PC-9 (cell line): Measurements from ENCODE around the gene BSCL2. TPM values are rescaled to one million over a fixed set of nuclear protein-coding genes. Genes with fewer than 3 reads are reported as not detected.

ENCODE experiments used
- BruUV-seq: library from RNA; stranded (reverse); fragments of 400-500 nt; replicated peaks from 2 replicates; lab custom pipeline; 2021; lab: Mats Ljungman, UMichigan
- CTCF ChIA-PET: fragments of 300-600 bp; sonication (Branson Sonifier 250); formaldehyde crosslinking; loops from one replicate; lab custom pipeline; 2022; ENCODE audit warnings: antibody characterized with exemption; lab: Charles Lee
- POLR2A ChIA-PET: fragments of 300-600 bp; sonication (Branson Sonifier 250); formaldehyde crosslinking; loops from one replicate; lab custom pipeline; 2022; ENCODE audit warnings: antibody characterized with exemption; ENCODE audit not compliant: unreplicated experiment; lab: Charles Lee
- DNase-seq, 2 experiments: peaks; one replicate each; pipeline versions ENCODE4 v3.0.0 to v3.0.0-alpha.2; 2015 to 2022; ENCODE audit warnings: mixed read lengths in 1 of 2
- H2AFZ ChIP-seq: fragments of 200-600 bp; sonication (generic); 2 replicates; pipeline ENCODE4 v1.8.1; 2017; ENCODE audit warnings: antibody characterized with exemption
- H3F3A ChIP-seq: fragments of 200-600 bp; sonication (generic); 2 replicates; pipeline ENCODE4 v1.8.1; 2017; ENCODE audit warnings: antibody characterized with exemption, mild to moderate bottlenecking, low read depth; ENCODE audit not compliant: insufficient read depth
- H3K27ac ChIP-seq: fragments of 200-600 bp; sonication (generic); 2 replicates; pipeline ENCODE4 v1.6.1; 2016; ENCODE audit warnings: mixed run types
- H3K27me3 ChIP-seq: fragments of 200-600 bp; sonication (generic); 2 replicates; pipeline ENCODE4 v1.6.1; 2016; ENCODE audit warnings: low read depth, mixed run types; ENCODE audit not compliant: insufficient read depth
- H3K36me3 ChIP-seq: fragments of 200-600 bp; sonication (generic); 2 replicates; pipeline ENCODE4 v1.6.1; 2016; ENCODE audit warnings: low read depth, mixed run types
- H3K4me1 ChIP-seq: fragments of 200-600 bp; sonication (generic); replicated peaks from 2 replicates; pipeline ENCODE4 v1.6.1; 2016; ENCODE audit warnings: mixed run types; ENCODE audit not compliant: insufficient read depth
- H3K4me2 ChIP-seq: fragments of 200-600 bp; sonication (generic); 2 replicates; pipeline ENCODE4 v1.6.1; 2017; ENCODE audit warnings: mixed run types
- H3K4me3 ChIP-seq: fragments of 200-600 bp; sonication (generic); 2 replicates; pipeline ENCODE4 v1.6.1; 2016; ENCODE audit warnings: mixed run types
- H3K79me2 ChIP-seq: fragments of 200-600 bp; sonication (generic); 2 replicates; pipeline ENCODE4 v1.6.1; 2017; ENCODE audit warnings: low read depth, mixed run types
- H3K9me2 ChIP-seq: fragments of 200-600 bp; sonication (generic); 2 replicates; pipeline ENCODE4 v1.8.1; 2017; ENCODE audit warnings: mild to moderate bottlenecking; ENCODE audit not compliant: insufficient read depth
- H3K9me3 ChIP-seq: fragments of 200-600 bp; sonication (generic); 2 replicates; pipeline ENCODE4 v1.8.1; 2016; ENCODE audit warnings: low read depth; ENCODE audit not compliant: insufficient read depth
- H4K20me1 ChIP-seq: fragments of 200-600 bp; sonication (generic); 2 replicates; pipeline ENCODE4 v1.8.1; 2017; ENCODE audit not compliant: insufficient read depth
- CTCF ChIP-seq: fragments of 200-600 bp; sonication (generic); conservative IDR thresholded peaks from 2 replicates; pipeline ENCODE4 v1.6.1; 2017; ENCODE audit warnings: mixed run types, antibody characterized with exemption, mild to moderate bottlenecking, moderate library complexity
- EZH2 ChIP-seq: fragments of 200-600 bp; sonication (generic); IDR thresholded peaks from 2 replicates; pipeline ENCODE4 v1.8.0; 2017; ENCODE audit warnings: antibody characterized with exemption, low read depth
- intact Hi-C: fragments of 100-400 bp; cut with micrococcal nuclease; formaldehyde crosslinking; loops from one replicate; pipeline ENCODE4 v1.10.0; 2022; ENCODE audit not compliant: unreplicated experiment
- total RNA-seq: library from RNA; stranded (reverse); gene quantifications from 2 replicates; pipeline ENCODE4 v1.2.3, GENCODE V29; 2021

The BSCL2 gene
- total RNA-seq, 1 experiment from 2014 or later, result 201 TPM

- Histone ChIP-seq H3F3A (peaks cover 61% of the 10 kb centered on the region), H2AFZ (no peak overlapping the region), H3K4me2 (no peak overlapping the region), H3K9me3 (no peaks in the 10 kb centered on the region), H3K79me2 (peaks cover 62% of the 10 kb centered on the region), H3K27ac (no peak overlapping the region), H3K4me1 (peaks cover 6% of the 10 kb centered on the region; the same call in 1 of the 2 replicates), H4K20me1 (no peaks in the 10 kb centered on the region), H3K36me3 (peaks cover 72% of the 10 kb centered on the region), H3K4me3 (no peak overlapping the region), H3K27me3 (no peaks in the 10 kb centered on the region), H3K9me2 (no peaks in the 10 kb centered on the region)
- TF ChIP-seq CTCF (no peak), EZH2 (no peak)
- no peak for DNase-seq
- ChIA-PET CTCF (interaction anchor here (0.5 to 0.6 kb wide), 2 partner anchors 48 to 969 kb away, joined by 3 to 9 read pairs; no protein-coding TSS in a partner anchor), POLR2A (interaction anchor here (0.6 kb wide), 1 partner anchor 11 kb away, joined by 5 read pairs; the partner anchor contains the start of gene HNRNPUL2)
- intact Hi-C loops, result no loop called here
- BruUV-seq, result no TSS peak
These were observed 9.6 kb upstream of the BSCL2 start for GRCh38 chr11:62716816-62717215.

- CTCF ChIA-PET, result interaction anchor here (0.6 kb wide), 1 partner anchor 969 kb away, joined by 3 read pairs; no protein-coding TSS in a partner anchor
- H3K4me2 ChIP-seq, result no peak overlapping the region
- H3K36me3 ChIP-seq, result peaks cover 71% of the 10 kb centered on the region
- no peaks in the 10 kb centered on the region for H4K20me1 ChIP-seq
- no peaks in the 10 kb centered on the region for H3K27me3 ChIP-seq
- H3K9me3 ChIP-seq, result no peaks in the 10 kb centered on the region
- H3K9me2 ChIP-seq, result no peaks in the 10 kb centered on the region
- peaks cover 61% of the 10 kb centered on the region for H3F3A ChIP-seq
- H3K4me3 ChIP-seq, result no peak overlapping the region
- no peak overlapping the region for H3K27ac ChIP-seq
- DNase-seq, result no peak
- peaks cover 6% of the 10 kb centered on the region; the same call in 1 of the 2 replicates for H3K4me1 ChIP-seq
- intact Hi-C loops, result no loop called here
- no TSS peak for BruUV-seq
- no peak for TF ChIP-seq EZH2
- no peak for TF ChIP-seq CTCF
- no peak overlapping the region for H2AFZ ChIP-seq
- peaks cover 56% of the 10 kb centered on the region for H3K79me2 ChIP-seq
- POLR2A ChIA-PET, result interaction anchor here (0.6 kb wide), 1 partner anchor 1021 kb away, joined by 3 read pairs; no protein-coding TSS in a partner anchor
These were observed 9.0 kb upstream of the BSCL2 start for GRCh38 chr11:62716206-62716605.

GRCh38 chr11:62715150-62716130 is 8.2 kb upstream of the BSCL2 start:
- no peaks in the 10 kb centered on the region for H4K20me1 ChIP-seq
- no peak overlapping the region for H2AFZ ChIP-seq
- no peaks in the 10 kb centered on the region for H3K27me3 ChIP-seq
- no peaks in the 10 kb centered on the region for H3K9me2 ChIP-seq
- peaks cover 6% of the 10 kb centered on the region; the same call in 1 of the 2 replicates for H3K4me1 ChIP-seq
- peaks cover 49% of the 10 kb centered on the region for H3K79me2 ChIP-seq
- H3K36me3 ChIP-seq, result peaks cover 68% of the 10 kb centered on the region
- no peak overlapping the region for H3K4me3 ChIP-seq
- ChIA-PET POLR2A (interaction anchor here (0.6 kb wide), 1 partner anchor 1020 kb away, joined by 3 read pairs; no protein-coding TSS in a partner anchor), CTCF (no interaction called here)
- intact Hi-C loops, result no loop called here
- no peak overlapping the region for H3K27ac ChIP-seq
- BruUV-seq, result no TSS peak
- DNase-seq, result no peak
- no peaks in the 10 kb centered on the region for H3K9me3 ChIP-seq
- TF ChIP-seq CTCF (no peak), EZH2 (no peak)
- H3F3A ChIP-seq, result peaks cover 69% of the 10 kb centered on the region
- no peak overlapping the region for H3K4me2 ChIP-seq
